Midbrain (tissue), 1 donor: ENCODE results near the gene CHRNA9.
"Not testable (repeated sequence)": the region's sequence is repeated elsewhere in the genome, so short reads cannot be mapped to it uniquely, and the experiment has no call there.

Experiments used
- DNase-seq: peaks from one replicate; lab custom pipeline; 2025; lab: John Stamatoyannopoulos, UW

CHRNA9 gene

GRCh38 chr4:40388239-40388638 lies 53.1 kb downstream of the CHRNA9 start:
- no peak for DNase-seq

GRCh38 chr4:40389986-40390385 lies 54.9 kb downstream of the CHRNA9 start:
- no peak for DNase-seq

GRCh38 chr4:40392241-40392640 lies 57.1 kb downstream of the CHRNA9 start:
- not testable (repeated sequence) for DNase-seq

- no peak for DNase-seq
Measured at GRCh38 chr4:40394236-40394635, 59.1 kb downstream of the CHRNA9 start.

GRCh38 chr4:40395166-40395900 lies 60.2 kb downstream of the CHRNA9 start:
- DNase-seq: no peak

DNA sequence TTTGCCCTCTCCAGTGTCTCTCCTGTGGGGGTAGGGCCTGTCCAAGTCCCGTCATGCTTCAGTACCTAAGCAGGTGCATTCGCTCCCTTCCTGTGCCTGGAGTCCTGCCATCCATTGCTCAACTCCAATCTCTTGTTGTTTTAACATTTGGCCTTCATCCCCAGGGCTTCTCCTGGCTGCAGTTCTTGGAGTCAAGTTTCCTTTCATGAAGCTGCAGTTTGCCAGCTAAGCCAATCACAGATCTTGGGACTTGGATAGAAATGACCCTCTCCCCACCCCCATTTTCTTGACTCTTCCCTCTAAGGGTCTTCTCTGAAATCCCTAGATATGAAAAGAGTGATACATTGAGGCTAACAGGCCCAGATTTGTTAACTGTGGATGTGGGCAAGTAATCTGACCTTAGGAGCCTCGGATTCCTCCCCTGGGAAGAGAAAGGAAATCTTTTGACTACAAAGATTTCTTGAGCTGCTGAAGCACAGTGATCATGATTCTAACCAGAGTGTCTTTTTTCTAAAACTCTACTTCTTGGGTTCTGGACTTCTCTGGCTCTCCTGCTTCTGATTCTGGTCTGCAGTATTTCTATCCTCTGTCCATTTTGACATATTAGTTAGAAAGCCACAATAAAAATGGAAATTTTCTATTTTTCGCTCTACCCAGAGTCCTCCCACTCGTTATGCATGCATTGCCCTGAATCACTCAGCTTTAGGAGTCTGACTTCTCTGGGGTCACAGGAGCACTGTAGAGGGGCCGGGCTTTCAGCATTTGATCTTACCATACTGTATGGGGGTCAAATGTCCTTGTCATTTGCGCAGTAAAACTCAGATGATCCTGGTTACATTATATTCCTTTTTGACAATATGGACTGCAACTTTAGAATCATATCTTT lies 61.0 kb downstream of the CHRNA9 start:
- DNase-seq: no peak

GRCh38 chr4:40399578-40399977 lies 64.4 kb downstream of the CHRNA9 start:
- no peak for DNase-seq

DNA sequence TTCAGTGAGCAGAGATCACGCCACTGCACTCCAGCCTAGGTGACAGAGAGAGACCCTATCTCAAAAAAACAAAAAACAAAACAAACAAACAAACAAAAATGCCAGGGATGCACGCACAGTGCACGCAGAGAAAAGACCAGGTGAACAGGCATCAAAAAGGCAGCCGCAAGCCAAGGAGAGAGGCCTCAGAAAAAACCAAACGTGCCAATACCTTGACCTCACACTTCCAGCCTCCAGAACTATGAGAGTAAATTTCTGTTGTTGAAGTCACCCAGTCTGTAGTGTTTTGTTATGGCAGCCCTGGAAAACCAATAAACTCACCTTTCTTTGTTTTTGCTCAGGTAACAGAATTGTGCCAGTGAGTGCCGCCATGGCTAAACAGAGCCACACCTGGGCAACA lies 66.0 kb downstream of the CHRNA9 start:
- no peak for DNase-seq

DNA sequence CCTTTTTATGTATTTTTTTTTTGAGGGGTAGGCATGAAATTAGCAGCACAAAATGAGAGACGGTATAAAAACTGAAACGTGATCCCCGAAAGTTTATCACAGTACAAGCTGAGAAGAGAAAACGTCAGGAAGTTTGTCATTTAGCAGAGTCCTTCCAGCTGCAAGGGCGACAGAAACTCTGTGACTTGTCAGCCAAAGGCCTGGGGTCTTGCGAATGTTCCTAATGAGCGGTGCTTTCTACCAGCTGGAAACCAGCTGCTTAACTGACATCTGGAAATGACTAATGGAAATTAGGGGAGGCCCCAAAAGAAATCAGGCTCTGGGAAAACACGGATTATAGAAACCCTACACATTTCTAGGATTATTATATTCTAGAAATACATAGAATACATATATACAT lies 66.5 kb downstream of the CHRNA9 start:
- DNase-seq: no peak

GRCh38 chr4:40402556-40402955 lies 67.4 kb downstream of the CHRNA9 start:
- no peak for DNase-seq

DNA sequence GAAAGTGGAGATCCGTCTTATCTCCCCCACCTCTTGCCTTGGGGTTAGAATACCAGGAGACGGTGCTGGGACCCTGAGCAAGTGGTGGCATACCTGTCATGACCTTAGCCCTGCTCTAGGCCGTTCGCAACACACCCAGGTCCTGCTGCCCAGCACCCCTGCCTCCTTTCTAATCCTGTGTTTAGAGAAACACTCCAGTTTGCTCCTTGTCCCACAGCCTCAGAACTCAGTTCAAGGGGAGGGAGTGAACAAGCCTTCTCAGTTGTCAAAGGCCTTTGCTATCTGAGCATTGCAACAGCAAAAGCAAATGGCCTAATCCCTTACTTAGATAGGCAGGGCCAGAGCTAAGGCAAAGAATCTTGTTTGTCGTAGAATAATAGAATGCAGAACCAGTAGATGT lies 67.9 kb downstream of the CHRNA9 start:
- DNase-seq: no peak
